Activated CD4-positive, alpha-beta T cell treated with anti-CD3 and anti-CD28 coated beads, Interleukin-2, amount 50 U/mL, for 48 hours (primary cell): ENCODE measurements around the gene LGALS7B.
"Not testable (repeated sequence)": the region's sequence is repeated elsewhere in the genome, so short reads cannot be mapped to it uniquely, and the experiment has no call there.

ENCODE experiments used
- DNase-seq, 2 experiments: peaks; one replicate each; pipeline ENCODE4 v3.0.0-alpha.2; 2020

Gene LGALS7B

DNA sequence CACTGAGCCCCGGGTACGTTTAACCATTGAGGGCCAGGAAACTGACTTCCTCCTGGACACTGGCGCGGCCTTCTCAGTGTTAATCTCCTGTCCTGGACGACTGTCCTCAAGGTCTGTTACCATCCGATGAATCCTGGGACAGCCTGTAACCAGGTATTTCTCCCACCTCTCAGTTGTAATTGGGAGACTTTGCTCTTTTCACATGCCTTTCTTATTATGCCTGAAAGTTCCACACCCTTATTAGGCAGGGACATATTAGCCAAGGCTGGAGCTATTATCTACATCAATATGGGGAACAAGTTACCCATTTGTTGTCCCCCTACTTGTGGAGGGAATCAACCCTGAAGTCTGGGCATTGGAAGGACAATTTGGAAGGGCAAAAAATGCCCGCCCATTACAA is 36.9 kb downstream of the LGALS7B start:
- DNase-seq, result not testable (repeated sequence)

DNA sequence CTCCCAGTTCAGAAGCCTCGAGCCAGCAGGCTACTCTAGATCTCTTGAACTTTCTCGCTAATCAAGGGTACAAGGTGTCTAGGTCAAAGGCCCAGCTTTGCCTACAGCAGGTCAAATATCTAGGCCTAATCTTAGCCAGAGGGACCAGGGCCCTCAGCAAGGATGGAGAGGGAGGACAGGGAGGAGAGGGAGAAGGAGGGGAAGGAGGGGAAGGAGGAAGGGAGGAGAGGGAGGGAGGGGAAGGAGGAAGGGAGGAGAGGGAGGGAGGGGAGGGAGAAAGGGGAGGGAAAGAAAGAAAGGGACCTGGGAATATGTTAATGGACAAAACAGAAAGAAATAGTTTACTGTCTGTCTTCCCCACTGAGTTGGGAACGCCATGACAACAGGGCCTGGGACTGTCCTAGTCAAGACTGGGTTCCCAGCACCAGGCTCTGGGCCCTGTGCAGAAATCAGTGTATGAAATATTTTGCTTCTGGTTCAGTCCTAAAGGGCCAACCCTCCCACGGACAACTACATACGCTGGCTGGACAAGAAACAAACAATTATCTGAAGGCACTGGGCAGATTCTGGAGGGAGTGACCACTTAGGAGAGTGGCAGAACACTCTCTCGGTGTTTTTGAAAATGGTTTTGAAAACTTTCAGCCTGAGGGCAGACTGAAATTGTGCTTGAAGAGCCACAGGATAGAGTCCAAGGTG is 38.0 kb downstream of the LGALS7B start:
- DNase-seq, result no peak

DNA sequence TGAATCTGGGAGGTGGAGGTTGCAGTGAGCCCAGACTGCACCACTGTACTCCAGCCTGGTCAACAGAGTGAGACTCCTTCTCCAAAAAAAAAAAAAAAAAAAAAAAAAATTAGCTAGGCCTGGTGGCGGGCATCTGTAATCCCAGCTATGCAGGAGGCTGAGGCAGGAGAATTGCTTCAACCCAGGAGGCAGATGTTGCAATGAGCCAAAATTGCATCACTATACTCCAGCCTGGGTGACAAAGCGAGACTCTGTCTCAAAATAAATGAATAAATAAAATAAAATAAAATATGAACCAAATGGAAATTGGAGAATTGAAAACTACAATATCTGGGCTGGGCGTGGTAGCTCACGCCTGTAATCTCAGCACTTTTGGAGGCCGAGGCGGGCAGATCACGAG is 40.2 kb downstream of the LGALS7B start:
- DNase-seq, result not testable (repeated sequence)

DNA sequence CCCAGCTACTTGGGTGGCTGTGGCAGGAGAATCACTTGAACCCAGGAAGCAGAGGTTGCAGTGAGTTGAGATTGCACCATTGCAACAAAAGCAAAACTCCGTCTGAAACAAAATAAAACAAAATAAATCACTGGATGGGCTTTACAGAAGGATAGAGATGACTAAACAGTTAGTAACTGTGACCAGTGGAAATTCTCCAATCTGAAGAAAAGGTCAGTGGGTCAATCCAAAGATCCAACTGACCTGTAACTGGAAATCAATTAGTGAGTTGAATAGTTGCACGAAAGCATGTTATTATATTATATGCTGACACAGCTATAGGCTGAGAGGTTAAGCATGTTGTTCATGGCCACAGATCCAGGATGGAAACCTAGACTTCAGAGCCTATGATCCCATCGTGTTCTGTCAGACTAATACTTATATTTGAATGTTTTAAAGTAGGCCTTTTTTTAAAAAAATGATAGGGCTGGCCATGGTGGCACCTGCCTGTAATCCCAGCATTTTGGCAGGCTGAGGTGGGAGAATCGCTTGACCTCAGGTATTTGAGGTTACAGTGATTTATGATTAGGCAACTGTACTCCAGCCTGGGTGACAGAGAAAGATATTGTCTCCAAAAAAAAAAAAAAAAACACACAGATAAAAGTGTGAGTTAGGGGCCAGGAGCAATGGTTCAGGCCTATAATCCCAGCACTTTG is 41.2 kb downstream of the LGALS7B start:
- DNase-seq, result no peak

DNA sequence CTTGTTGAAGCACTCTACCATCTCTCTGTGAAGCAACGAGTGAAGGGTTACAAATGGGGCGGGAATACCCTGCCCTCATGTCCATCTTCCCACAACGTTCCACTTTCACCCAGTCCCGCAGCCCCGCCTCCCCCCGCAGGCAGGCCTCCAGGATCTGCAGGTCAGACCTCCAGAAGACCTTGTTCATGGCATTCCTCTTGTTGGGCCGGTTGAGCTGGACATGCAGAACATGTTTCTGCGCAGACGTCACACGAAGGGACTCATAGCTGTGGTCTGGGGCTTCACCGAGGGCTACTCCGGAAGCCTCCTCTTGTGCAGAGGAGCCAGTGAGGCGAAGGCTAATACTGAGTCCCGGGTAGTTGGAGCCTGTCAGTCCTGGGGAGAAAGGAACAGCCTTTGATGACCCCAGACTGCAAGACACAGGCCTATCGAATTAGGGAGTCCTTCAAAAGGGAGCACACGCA is 42.2 kb downstream of the LGALS7B start:
- peak; percentile 37 to 58 for DNase-seq

- no peak for DNase-seq
Observed at GRCh38 chr19:38833092-38833425, 44.1 kb downstream of the LGALS7B start.

- no peak for DNase-seq
Observed at GRCh38 chr19:38834104-38834490, 45.1 kb downstream of the LGALS7B start.

DNA sequence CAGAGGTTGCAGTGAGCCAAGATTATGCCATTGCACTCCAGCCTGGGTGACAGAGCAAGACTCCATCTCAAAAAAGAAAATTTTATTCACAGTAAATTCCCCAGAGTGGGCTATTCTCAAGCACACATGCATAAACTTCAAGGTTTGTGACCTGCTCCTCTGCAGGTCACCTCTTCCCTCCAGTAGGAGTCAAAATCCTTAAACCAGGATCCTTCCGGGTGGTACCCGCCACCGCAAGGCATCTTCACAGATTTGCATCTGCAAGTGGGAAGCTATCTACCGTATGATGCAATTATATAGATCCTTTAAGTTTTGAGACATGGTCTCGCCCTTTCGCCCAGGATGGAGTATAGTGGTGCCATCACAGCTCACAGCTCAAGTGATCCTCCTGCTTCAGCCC is 45.6 kb downstream of the LGALS7B start:
- DNase-seq, result no peak

GRCh38 chr19:38836159-38836982 is 47.4 kb downstream of the LGALS7B start:
- no peak for DNase-seq

DNA sequence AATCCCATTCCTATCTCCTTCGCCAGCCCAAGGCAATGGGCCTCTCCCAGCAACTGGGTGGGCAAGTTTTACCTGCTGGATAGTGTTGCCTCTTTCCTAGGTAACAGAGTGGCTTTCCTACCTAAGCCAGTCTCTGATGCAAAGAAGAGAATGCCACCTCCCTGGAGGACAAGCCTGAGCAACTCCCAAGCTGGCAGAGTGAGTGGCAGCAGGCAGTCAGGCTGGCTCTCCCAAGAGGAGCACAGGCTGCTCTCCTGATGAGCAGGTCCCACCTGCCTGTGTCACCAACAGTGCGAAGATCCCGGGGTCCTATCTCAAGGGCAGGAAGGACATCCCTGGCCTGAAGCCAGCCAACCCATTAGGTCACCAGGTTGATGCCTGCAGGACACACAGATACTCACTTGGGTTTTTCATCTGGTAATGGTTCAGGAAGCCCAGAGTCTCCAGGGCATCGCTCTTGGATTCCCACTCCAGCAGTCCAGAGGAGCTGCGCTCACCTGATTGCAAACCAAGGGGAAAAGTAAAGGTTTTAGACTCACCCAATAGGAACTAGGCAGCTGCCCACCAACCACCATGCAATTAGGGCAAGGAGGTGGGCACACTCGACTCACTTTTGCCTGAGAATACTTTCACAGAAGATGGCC is 48.1 kb downstream of the LGALS7B start:
- DNase-seq, result no peak

GRCh38 chr19:38837656-38838121 is 48.7 kb downstream of the LGALS7B start:
- DNase-seq, result no peak

GRCh38 chr19:38838208-38838985 is 49.4 kb downstream of the LGALS7B start:
- peak; percentile 64 to 73 for DNase-seq

DNA sequence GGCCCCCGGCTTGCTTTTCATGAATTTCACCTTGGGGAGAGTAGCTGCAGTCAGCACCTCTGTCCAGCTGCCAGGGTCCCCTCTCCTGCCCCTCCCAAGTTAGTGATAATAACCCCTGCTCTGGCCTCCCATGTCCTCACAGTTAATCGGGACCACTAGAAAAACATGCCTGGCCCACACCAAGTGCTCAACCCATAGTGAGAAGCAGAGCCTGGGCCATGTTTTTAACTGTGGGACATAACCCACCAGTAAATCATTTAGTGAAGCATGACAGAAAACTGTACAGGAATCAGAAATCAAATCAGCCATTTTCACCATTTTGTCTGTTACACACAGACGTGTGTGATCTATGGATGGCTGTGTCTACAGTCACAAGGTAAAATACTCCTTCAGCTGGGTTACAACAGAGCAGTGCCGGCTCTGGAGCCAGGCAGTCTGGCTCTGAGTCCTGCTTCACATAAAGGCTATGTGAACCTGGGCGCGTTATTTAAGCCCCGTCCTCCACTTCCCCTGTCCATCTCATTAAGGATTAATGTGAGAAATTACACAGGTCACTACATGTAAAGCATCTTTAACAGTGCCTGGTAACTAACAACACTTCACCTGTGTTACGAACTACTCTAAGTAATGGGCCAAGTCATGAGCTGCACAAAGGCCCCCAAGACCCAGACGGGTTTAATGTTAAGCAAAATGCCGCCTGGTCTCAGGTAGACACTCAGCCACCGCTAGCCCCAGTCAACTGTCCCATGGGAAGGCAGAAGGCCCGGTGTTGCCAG is 50.2 kb downstream of the LGALS7B start:
- no peak for DNase-seq

GRCh38 chr19:38839816-38840582 is 51.0 kb downstream of the LGALS7B start:
- no peak for DNase-seq

- no peak for DNase-seq
Observed at GRCh38 chr19:38840583-38840968, 51.6 kb downstream of the LGALS7B start.
